Measurements from ENCODE around the gene UBE2G1.

GRCh38 chr17:4406386-4406785, 39.9 kb upstream of the UBE2G1 start:
- TF ChIP-seq CTCF (IDR thresholded peaks at IDR 0.05; ENCODE audit: low read depth, low read length) (no peak), EZH2phosphoT487 (IDR thresholded peaks at IDR 0.05; ENCODE audit: low read depth) (no peak)

All from OCI-LY3 (cell line).